Activated T-cell treated with anti-CD3 and anti-CD28 coated beads, Interleukin-2, amount 50 U/mL, for 4 hours (primary cell): ENCODE measurements around the gene KRTAP5-9. TPM values are rescaled to one million over a fixed set of nuclear protein-coding genes. Genes with fewer than 3 reads are reported as not detected.
"Not testable (repeated sequence)": the region's sequence is repeated elsewhere in the genome, so short reads cannot be mapped to it uniquely, and the experiment has no call there.

Experiments used
- ATAC-seq, 2 donors: fragments of 200-7000 bp; cut with Tn5 transposase; one replicate each; pipeline ENCODE4 v1.10.0; 2021
- DNase-seq: peaks from one replicate; pipeline ENCODE4 v3.0.0-alpha.2; 2020
- H3K27me3 Mint-ChIP-seq: one replicate; pipeline ENCODE4 v1.8.0; 2021; ENCODE audit warnings: low read depth, mixed read lengths
- H3K36me3 Mint-ChIP-seq: one replicate; pipeline ENCODE4 v1.8.0; 2022; ENCODE audit warnings: mixed read lengths; ENCODE audit not compliant: insufficient read depth
- H3K4me1 Mint-ChIP-seq: one replicate; pipeline ENCODE4 v1.8.0; 2021; ENCODE audit warnings: low read depth, mixed read lengths
- H3K4me3 Mint-ChIP-seq: one replicate; pipeline ENCODE4 v1.8.0; 2021; ENCODE audit warnings: mild to moderate bottlenecking, moderate library complexity, mixed read lengths
- H3K9me3 Mint-ChIP-seq: one replicate; pipeline ENCODE4 v1.8.0; 2021; ENCODE audit warnings: mixed read lengths
- total RNA-seq, 3 donors: library from RNA; stranded (reverse); gene quantifications; one replicate each; pipeline ENCODE4 v1.2.1, GENCODE V29; 2021

Gene KRTAP5-9
- total RNA-seq, 3 donors from 2014 or later, result not detected

- peaks cover 29% of the 10 kb centered on the region for H3K27me3 Mint-ChIP-seq
- not testable (repeated sequence) for H3K36me3 Mint-ChIP-seq, H3K4me1 Mint-ChIP-seq, H3K4me3 Mint-ChIP-seq, DNase-seq, H3K9me3 Mint-ChIP-seq, ATAC-seq
These were observed 31.3 kb downstream of the KRTAP5-9 start for GRCh38 chr11:71579513-71579912.

GRCh38 chr11:71580057-71581003 lies 32.1 kb downstream of the KRTAP5-9 start:
- no peaks in the 10 kb centered on the region for H3K9me3 Mint-ChIP-seq
- ATAC-seq (no peak), DNase-seq (no peak)
- no peaks in the 10 kb centered on the region for H3K36me3 Mint-ChIP-seq
- peaks cover 2% of the 10 kb centered on the region for H3K4me1 Mint-ChIP-seq
- no peak overlapping the region for H3K4me3 Mint-ChIP-seq
- peaks cover 32% of the 10 kb centered on the region for H3K27me3 Mint-ChIP-seq

GRCh38 chr11:71581826-71582225 lies 33.6 kb downstream of the KRTAP5-9 start:
- peaks cover 35% of the 10 kb centered on the region for H3K27me3 Mint-ChIP-seq
- ATAC-seq, result no peak
- no peaks in the 10 kb centered on the region for H3K9me3 Mint-ChIP-seq
- no peaks in the 10 kb centered on the region for H3K36me3 Mint-ChIP-seq
- H3K4me3 Mint-ChIP-seq, result no peak overlapping the region
- DNase-seq, result no peak
- peaks cover 2% of the 10 kb centered on the region for H3K4me1 Mint-ChIP-seq

GRCh38 chr11:71582309-71582895 lies 34.2 kb downstream of the KRTAP5-9 start, which contains the start of gene KRTAP5-11:
TSS of gene KRTAP5-11 (minus strand) at chr11:71582875. CDS start at chr11:71582837, 38 bp downstream.
- DNase-seq, result no peak
- Mint-ChIP-seq H3K9me3 (no peaks in the 10 kb centered on the region), H3K27me3 (peaks cover 35% of the 10 kb centered on the region), H3K4me1 (peaks cover 2% of the 10 kb centered on the region), H3K36me3 (no peaks in the 10 kb centered on the region), H3K4me3 (no peak within 1 kb of the TSS)
- no peak for ATAC-seq

DNA sequence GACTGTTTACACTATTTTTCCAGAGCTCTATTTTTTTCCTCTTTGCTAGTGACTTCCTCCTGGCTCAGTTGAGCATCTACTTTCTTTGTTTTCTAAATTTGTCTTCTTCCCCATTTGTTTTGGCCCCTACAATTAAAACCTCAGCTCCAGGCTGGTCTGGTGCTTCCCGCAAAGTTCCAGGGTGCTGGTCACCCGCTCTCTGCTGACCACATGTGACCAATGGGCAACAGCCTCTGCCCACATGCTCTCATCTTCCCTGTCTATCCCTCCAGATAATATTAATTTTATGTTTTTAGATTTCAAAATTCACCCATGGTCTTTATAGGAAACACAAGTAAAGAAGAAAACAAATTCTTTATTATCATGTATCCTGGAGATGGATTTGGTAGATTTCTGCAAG lies 34.7 kb downstream of the KRTAP5-9 start:
- H3K27me3 Mint-ChIP-seq, result peaks cover 35% of the 10 kb centered on the region
- DNase-seq, H3K9me3 Mint-ChIP-seq, H3K36me3 Mint-ChIP-seq, H3K4me3 Mint-ChIP-seq, ATAC-seq, H3K4me1 Mint-ChIP-seq: not testable (repeated sequence)

- not testable (repeated sequence) for H3K36me3 Mint-ChIP-seq, H3K4me3 Mint-ChIP-seq, DNase-seq, H3K4me1 Mint-ChIP-seq, H3K9me3 Mint-ChIP-seq, ATAC-seq
- peaks cover 27% of the 10 kb centered on the region for H3K27me3 Mint-ChIP-seq
These were observed 37.5 kb downstream of the KRTAP5-9 start for GRCh38 chr11:71585673-71586072.

DNA sequence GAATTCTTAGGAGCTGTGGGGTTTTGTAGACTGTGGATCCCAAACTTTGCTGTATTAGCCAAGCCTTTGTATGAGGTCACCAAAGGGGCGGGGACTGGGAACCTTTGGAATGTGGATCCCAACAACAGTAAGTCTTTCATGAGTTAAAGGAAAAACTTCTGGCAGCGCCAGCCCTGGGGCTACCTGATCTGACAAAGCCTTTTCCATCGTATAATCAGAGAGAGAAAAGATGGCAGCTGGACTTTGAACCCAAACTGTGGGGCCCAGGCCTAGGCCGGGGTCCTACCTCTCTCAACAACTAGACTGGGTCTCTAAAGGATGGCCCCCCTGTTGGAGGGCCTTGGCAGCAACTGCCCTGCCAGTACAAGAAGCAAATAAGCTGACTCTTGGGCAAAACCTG lies 40.1 kb downstream of the KRTAP5-9 start:
- not testable (repeated sequence) for H3K36me3 Mint-ChIP-seq, H3K9me3 Mint-ChIP-seq, ATAC-seq, DNase-seq, H3K4me1 Mint-ChIP-seq, H3K4me3 Mint-ChIP-seq
- H3K27me3 Mint-ChIP-seq, result peaks cover 15% of the 10 kb centered on the region

DNA sequence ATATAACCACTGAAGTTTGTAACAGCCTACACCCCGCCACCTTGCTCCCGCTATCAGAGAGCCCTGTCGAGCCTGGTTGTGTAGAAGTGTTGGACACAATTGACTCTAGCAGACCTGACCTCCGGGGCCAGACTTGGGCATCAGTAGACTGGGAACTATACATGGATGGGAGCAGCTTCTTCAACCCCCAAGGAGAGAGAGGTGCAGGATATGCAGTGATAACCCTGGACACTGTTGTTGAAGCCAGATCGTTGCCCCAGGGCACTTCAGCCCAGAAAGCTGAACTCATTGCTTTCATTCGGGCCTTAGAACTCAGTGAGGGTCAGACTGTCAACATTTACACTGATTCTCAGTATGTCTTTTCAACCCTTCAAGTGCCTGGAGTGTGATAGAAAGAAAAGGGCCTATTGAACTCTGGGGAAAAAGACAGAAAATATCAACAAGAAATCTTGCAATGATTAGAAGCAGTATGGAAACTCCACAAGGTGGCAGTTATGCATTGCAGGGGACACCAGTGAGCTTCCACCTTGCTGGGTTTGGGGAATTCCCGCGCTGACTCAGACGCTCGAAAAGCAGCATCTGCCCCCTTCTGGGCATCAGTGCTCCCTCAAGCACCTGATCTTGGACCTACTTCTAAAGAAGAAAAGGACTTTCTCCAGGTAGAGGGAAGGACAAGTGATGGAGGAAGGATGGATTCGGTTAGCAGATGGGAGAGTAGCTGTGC lies 40.8 kb downstream of the KRTAP5-9 start:
- H3K27me3 Mint-ChIP-seq, result peaks cover 11% of the 10 kb centered on the region
- H3K4me3 Mint-ChIP-seq, H3K9me3 Mint-ChIP-seq, ATAC-seq, H3K36me3 Mint-ChIP-seq, H3K4me1 Mint-ChIP-seq: not testable (repeated sequence)
- peak; percentile 15 for DNase-seq

DNA sequence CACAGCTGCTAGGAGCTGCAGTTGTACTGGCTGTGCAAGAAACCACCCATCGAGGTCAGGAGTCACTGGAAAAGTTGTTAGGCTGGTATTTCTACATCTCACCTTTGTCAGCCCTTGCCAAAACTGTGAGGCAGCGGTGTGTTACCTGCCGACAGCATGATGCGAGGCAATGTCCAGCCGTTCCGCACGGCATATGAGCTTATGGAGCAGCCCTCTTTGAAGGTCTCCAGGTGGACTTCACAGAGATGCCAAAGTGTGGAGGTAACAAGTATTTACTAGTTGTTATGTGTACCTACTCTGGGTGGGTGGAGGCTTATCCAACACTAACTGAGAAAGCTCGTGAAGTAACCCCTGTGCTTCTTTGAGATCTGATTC lies 41.3 kb downstream of the KRTAP5-9 start:
- H3K27me3 Mint-ChIP-seq, DNase-seq, H3K36me3 Mint-ChIP-seq, H3K4me1 Mint-ChIP-seq, H3K9me3 Mint-ChIP-seq, ATAC-seq, H3K4me3 Mint-ChIP-seq: not testable (repeated sequence)

Other genes with a start within 250 kb of the KRTAP5-9 start
- 10 to 100 TPM; 29.8 to 39.2 (median 32.0) TPM for gene DHCR7, start 100.0 kb upstream of the KRTAP5-9 start, total RNA-seq
- gene NADSYN1, start 95.2 kb upstream of the KRTAP5-9 start, total RNA-seq, result 10 to 100 TPM; 29.4 to 43.1 (median 30.6) TPM
- not detected for gene KRTAP5-7, start 21.2 kb upstream of the KRTAP5-9 start, total RNA-seq
- gene KRTAP5-8, start 10.4 kb upstream of the KRTAP5-9 start, total RNA-seq, result not detected
- gene KRTAP5-10, start 17.1 kb downstream of the KRTAP5-9 start, total RNA-seq, result not detected
- not detected for gene KRTAP5-11, start 34.5 kb downstream of the KRTAP5-9 start, total RNA-seq